ENCODE data around the gene CNTRL.

- no peak for TF ChIP-seq POLR2A (IDR thresholded peaks at IDR 0.05; ENCODE audit: low read depth, low read length)
- no peak for TF ChIP-seq POLR2AphosphoS5 (IDR thresholded peaks at IDR 0.05; ENCODE audit: low read depth, low read length)
- no peak for TF ChIP-seq SPI1 (IDR thresholded peaks at IDR 0.05; ENCODE audit: low read depth, low read length)
- TF ChIP-seq TAF1 (IDR thresholded peaks at IDR 0.05; ENCODE audit: low read depth, low read length): no peak
- TF ChIP-seq POU2F2 (IDR thresholded peaks at IDR 0.05; ENCODE audit: low read depth, low read length): no peak
- no peak for TF ChIP-seq PAX5 (IDR thresholded peaks at IDR 0.05; ENCODE audit: insufficient read depth, low read length, severe bottlenecking)
These were observed 85.3 kb downstream of the CNTRL start for GRCh38 chr9:121160025-121160424.
